Endodermal cell (in vitro differentiated cells): ENCODE data around the gene PLPP4. TPM values are rescaled to one million over a fixed set of nuclear protein-coding genes. Genes with fewer than 3 reads are reported as not detected.

ENCODE experiments used
- DNase-seq: peaks from one replicate; pipeline ENCODE4 v3.0.0-alpha.2; 2017
- H3K27ac ChIP-seq: 2 replicates; pipeline ENCODE4 v1.5.1; 2013; ENCODE audit warnings: mild to moderate bottlenecking, low read depth, low read length, moderate library complexity
- H3K27me3 ChIP-seq: 2 replicates; pipeline ENCODE4 v1.6.1; 2013; ENCODE audit warnings: mild to moderate bottlenecking, low read length, moderate library complexity; ENCODE audit not compliant: insufficient read depth, control insufficient read depth, poor library complexity, severe bottlenecking
- H3K36me3 ChIP-seq: 2 replicates; pipeline ENCODE4 v1.7.0; 2013; ENCODE audit warnings: mild to moderate bottlenecking, low read length, moderate library complexity; ENCODE audit not compliant: control insufficient read depth, insufficient read depth
- H3K4me1 ChIP-seq: one replicate; pipeline ENCODE4 v1.7.0; 2013; ENCODE audit warnings: low read length; ENCODE audit not compliant: control insufficient read depth, insufficient read depth
- H3K4me3 ChIP-seq: 2 replicates; pipeline ENCODE4 v1.5.1; 2013; ENCODE audit warnings: mild to moderate bottlenecking, low read length, moderate library complexity
- H3K9ac ChIP-seq: 2 replicates; pipeline ENCODE4 v1.6.1; 2013; ENCODE audit warnings: mild to moderate bottlenecking, low read length, moderate library complexity; ENCODE audit not compliant: poor library complexity, severe bottlenecking; ENCODE audit errors: extremely low read depth
- H3K9me3 ChIP-seq: 2 replicates; pipeline ENCODE4 v1.6.1; 2013; ENCODE audit warnings: mild to moderate bottlenecking, low read length, moderate library complexity; ENCODE audit not compliant: control insufficient read depth
- H3K27ac Mint-ChIP-seq: 2 replicates; pipeline ENCODE4 v1.8.0; 2020; ENCODE audit warnings: mixed read lengths
- H3K27me3 Mint-ChIP-seq: 2 replicates; pipeline ENCODE4 v1.8.0; 2021; ENCODE audit warnings: mild to moderate bottlenecking, mixed read lengths; ENCODE audit not compliant: insufficient read depth
- H3K36me3 Mint-ChIP-seq: 2 replicates; pipeline ENCODE4 v1.8.0; 2020; ENCODE audit warnings: low read depth, mixed read lengths
- H3K4me1 Mint-ChIP-seq: 2 replicates; pipeline ENCODE4 v1.8.0; 2020; ENCODE audit warnings: mixed read lengths
- H3K4me3 Mint-ChIP-seq: 2 replicates; pipeline ENCODE4 v1.8.0; 2020; ENCODE audit warnings: mild to moderate bottlenecking, moderate library complexity, mixed read lengths
- H3K9me3 Mint-ChIP-seq: 2 replicates; pipeline ENCODE4 v1.8.0; 2020; ENCODE audit warnings: mild to moderate bottlenecking, mixed read lengths
- WGBS, 2 experiments: methylation state at CpG; one replicate each; pipeline versions ENCODE4 v1.1.5 to v1.1.7; 2013; ENCODE audit warnings: missing lambda C conversion rate in 2 of 2, mixed read lengths in 1 of 2; ENCODE audit not compliant: insufficient coverage in 1 of 2, insufficient read length in 1 of 2; 5-methylcytosine and 5-hydroxymethylcytosine counted together
- total RNA-seq, 2 donors: library from RNA; stranded (reverse); fragmentation: NEBNext Ultra II Directional in 1 of 2; extraction: Animal tissue kit (Norgen Biotek cat#: 25700) in 1 of 2; gene quantifications; 2 replicates in 1 of 2; 3 replicates in 1 of 2; pipeline ENCODE4 v1.2.1, GENCODE V29; 2021
- TF ChIP-seq, protein P1 (sequence below): fragments of 200-600 bp; sonication (generic); conservative IDR thresholded peaks from 2 replicates; pipeline ENCODE4 v1.5.0; 2021; ENCODE audit warnings: antibody characterized with exemption, mild to moderate bottlenecking

The PLPP4 gene
- total RNA-seq, 2 donors from 2014 or later: 8.7 to 14.4 TPM

DNA sequence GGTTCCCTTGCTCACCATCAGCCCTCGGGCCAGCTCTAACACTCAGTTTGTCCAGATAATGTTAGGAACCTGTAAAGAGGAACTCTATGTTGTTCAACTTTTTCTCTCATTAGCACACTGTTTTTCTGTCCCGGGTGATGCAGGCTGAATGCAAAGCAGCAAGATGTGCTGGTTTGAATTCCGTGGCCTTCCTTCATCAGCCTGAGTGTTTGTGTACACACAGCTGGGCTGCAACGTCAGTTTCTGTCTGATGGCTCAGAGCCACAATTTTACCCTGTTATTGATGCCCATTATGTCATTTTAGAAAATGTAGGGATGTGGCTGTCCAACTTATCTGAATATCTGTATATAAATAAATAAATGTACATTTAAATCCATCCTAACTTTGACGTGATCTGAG, 152.0 kb downstream of the PLPP4 start:
- WGBS, 2 experiments: 93 to 97% methylated on average over 3 to 4 of the region's 5 CpGs
- no peaks in the 10 kb centered on the region for H3K4me1 ChIP-seq
- H3K27ac Mint-ChIP-seq: no peak overlapping the region

DNA sequence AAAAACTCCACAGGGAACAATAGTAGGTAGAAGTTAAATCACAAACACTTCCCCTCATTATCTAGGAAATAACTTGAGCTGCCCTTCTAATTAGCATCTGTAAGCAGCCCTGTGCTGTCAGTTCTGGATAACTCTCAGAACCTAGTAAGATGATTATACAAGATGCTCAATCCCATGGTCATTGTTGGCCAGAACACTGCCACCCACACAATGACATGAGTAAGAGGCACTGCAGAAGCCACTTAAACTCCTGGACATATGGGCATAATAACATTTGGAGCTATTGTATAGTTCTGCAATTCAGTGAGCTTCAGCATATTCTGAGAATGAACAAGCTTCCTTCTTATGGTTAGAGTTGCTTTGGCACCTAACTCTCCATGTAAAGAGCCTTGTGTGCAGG, 153.8 kb downstream of the PLPP4 start:
- Histone ChIP-seq H3K36me3 (no peaks in the 10 kb centered on the region), H3K4me1 (no peaks in the 10 kb centered on the region), H3K4me3 (no peak overlapping the region), H3K27ac (no peak overlapping the region), H3K9me3 (no peaks in the 10 kb centered on the region), H3K27me3 (no peaks in the 10 kb centered on the region), H3K9ac (no peak overlapping the region)
- TF ChIP-seq, protein P1, sequence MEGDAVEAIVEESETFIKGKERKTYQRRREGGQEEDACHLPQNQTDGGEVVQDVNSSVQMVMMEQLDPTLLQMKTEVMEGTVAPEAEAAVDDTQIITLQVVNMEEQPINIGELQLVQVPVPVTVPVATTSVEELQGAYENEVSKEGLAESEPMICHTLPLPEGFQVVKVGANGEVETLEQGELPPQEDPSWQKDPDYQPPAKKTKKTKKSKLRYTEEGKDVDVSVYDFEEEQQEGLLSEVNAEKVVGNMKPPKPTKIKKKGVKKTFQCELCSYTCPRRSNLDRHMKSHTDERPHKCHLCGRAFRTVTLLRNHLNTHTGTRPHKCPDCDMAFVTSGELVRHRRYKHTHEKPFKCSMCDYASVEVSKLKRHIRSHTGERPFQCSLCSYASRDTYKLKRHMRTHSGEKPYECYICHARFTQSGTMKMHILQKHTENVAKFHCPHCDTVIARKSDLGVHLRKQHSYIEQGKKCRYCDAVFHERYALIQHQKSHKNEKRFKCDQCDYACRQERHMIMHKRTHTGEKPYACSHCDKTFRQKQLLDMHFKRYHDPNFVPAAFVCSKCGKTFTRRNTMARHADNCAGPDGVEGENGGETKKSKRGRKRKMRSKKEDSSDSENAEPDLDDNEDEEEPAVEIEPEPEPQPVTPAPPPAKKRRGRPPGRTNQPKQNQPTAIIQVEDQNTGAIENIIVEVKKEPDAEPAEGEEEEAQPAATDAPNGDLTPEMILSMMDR: no peak
- H3K27ac Mint-ChIP-seq: no peak overlapping the region
- H3K27me3 Mint-ChIP-seq: no peaks in the 10 kb centered on the region
- no peak for DNase-seq
- no peaks in the 10 kb centered on the region for H3K36me3 Mint-ChIP-seq
- no peak overlapping the region for H3K4me3 Mint-ChIP-seq
- H3K9me3 Mint-ChIP-seq: peaks cover 5% of the 10 kb centered on the region
- peaks cover 19% of the 10 kb centered on the region for H3K4me1 Mint-ChIP-seq

More for the DNA sequence above, 152.0 kb downstream of the PLPP4 start:
- Mint-ChIP-seq H3K4me3 (no peak overlapping the region), H3K9me3 (peaks cover 1% of the 10 kb centered on the region), H3K36me3 (no peaks in the 10 kb centered on the region), H3K4me1 (peaks cover 22% of the 10 kb centered on the region), H3K27me3 (no peaks in the 10 kb centered on the region)
- Histone ChIP-seq H3K27ac (no peak overlapping the region), H3K9ac (no peak overlapping the region), H3K36me3 (no peaks in the 10 kb centered on the region), H3K9me3 (no peaks in the 10 kb centered on the region), H3K27me3 (no peaks in the 10 kb centered on the region), H3K4me3 (no peak overlapping the region)
- TF ChIP-seq, protein P1: no peak
- DNase-seq: no peak

DNA sequence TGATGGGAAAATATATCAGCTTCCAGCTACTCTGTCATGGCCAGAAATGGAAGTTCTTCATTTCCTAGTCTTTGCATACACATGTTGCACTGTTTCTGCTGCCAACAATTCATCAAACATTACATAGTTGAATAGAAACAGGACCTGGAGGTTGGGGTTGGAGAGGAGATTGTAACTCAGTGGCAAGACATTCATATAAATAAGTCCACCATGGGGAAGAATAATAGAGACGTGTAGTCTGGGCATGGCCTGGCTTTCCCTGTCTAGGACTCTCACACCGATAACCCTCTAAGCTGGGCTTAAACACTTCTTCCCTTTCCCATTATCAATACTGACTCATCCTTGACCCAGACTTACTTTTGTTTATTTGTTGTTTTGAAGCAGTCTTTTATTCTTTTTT, 155.7 kb downstream of the PLPP4 start:
- no peak overlapping the region for H3K9ac ChIP-seq
- H3K4me3 Mint-ChIP-seq: no peak overlapping the region
- no peaks in the 10 kb centered on the region for H3K36me3 Mint-ChIP-seq

More for the DNA sequence above, 155.7 kb downstream of the PLPP4 start:
- Histone ChIP-seq H3K9me3 (peaks cover 18% of the 10 kb centered on the region), H3K36me3 (no peaks in the 10 kb centered on the region), H3K27me3 (no peaks in the 10 kb centered on the region), H3K27ac (no peak overlapping the region), H3K4me1 (no peaks in the 10 kb centered on the region), H3K4me3 (no peak overlapping the region)
- Mint-ChIP-seq H3K4me1 (peaks cover 19% of the 10 kb centered on the region), H3K9me3 (peaks cover 12% of the 10 kb centered on the region), H3K27ac (no peak overlapping the region), H3K27me3 (no peaks in the 10 kb centered on the region)
- peak; percentile 1 for DNase-seq
- TF ChIP-seq, protein P1: no peak
- 96 to 100% methylated on average over 2 of the region's 2 CpGs for WGBS, 2 experiments
